Dendritic cell treated with granulocyte-macrophage colony-stimulating factor and Interleukin-4, amounts not matched to agents 40 ng/mL and 50 ng/mL, for 4 days (primary cell): ENCODE results near the gene TTC22.

ENCODE experiments used
- H3K27ac Mint-ChIP-seq: one replicate; pipeline ENCODE4 v1.8.0; 2022; ENCODE audit warnings: mild to moderate bottlenecking, mixed read lengths
- H3K27me3 Mint-ChIP-seq: one replicate; pipeline ENCODE4 v1.8.0; 2022; ENCODE audit warnings: mild to moderate bottlenecking, mixed read lengths
- H3K36me3 Mint-ChIP-seq: one replicate; pipeline ENCODE4 v1.8.0; 2022; ENCODE audit warnings: low read depth, mixed read lengths
- H3K4me1 Mint-ChIP-seq: one replicate; pipeline ENCODE4 v1.8.0; 2022; ENCODE audit warnings: low read depth, mixed read lengths
- H3K4me3 Mint-ChIP-seq: one replicate; pipeline ENCODE4 v1.8.0; 2022; ENCODE audit warnings: mild to moderate bottlenecking, moderate library complexity, mixed read lengths
- H3K9me3 Mint-ChIP-seq: one replicate; pipeline ENCODE4 v1.8.0; 2022; ENCODE audit warnings: mixed read lengths
- intact Hi-C: fragments of 100-400 bp; cut with micrococcal nuclease; formaldehyde crosslinking; loops from one replicate; pipeline ENCODE4 v1.15.0; 2022

TTC22 gene

GRCh38 chr1:54795356-54795665, 5.8 kb downstream of the TTC22 start:
- no peaks in the 10 kb centered on the region for H3K9me3 Mint-ChIP-seq
- H3K4me3 Mint-ChIP-seq = no peak overlapping the region
- peaks cover 17% of the 10 kb centered on the region for H3K27me3 Mint-ChIP-seq
- H3K4me1 Mint-ChIP-seq = peaks cover 13% of the 10 kb centered on the region
- intact Hi-C loops = no loop called here
- no peaks in the 10 kb centered on the region for H3K36me3 Mint-ChIP-seq
- no peak overlapping the region for H3K27ac Mint-ChIP-seq

- intact Hi-C loops = loop anchor here (5.0 kb wide), 1 partner anchor 122 kb away; no protein-coding TSS in a partner anchor
- Mint-ChIP-seq H3K4me3 (no peak overlapping the region), H3K36me3 (no peaks in the 10 kb centered on the region), H3K27me3 (peaks cover 11% of the 10 kb centered on the region), H3K9me3 (no peaks in the 10 kb centered on the region), H3K27ac (no peak overlapping the region), H3K4me1 (peaks cover 13% of the 10 kb centered on the region)
Observed at GRCh38 chr1:54794451-54795355, 6.4 kb downstream of the TTC22 start.

- Mint-ChIP-seq H3K4me1 (peaks cover 6% of the 10 kb centered on the region), H3K36me3 (no peaks in the 10 kb centered on the region), H3K9me3 (no peaks in the 10 kb centered on the region), H3K4me3 (no peak overlapping the region), H3K27me3 (no peaks in the 10 kb centered on the region), H3K27ac (no peak overlapping the region)
- intact Hi-C loops = loop anchor here (5.0 kb wide), 1 partner anchor 120 kb away; no protein-coding TSS in a partner anchor
Observed at GRCh38 chr1:54792686-54793282, 8.3 kb downstream of the TTC22 start.

- Mint-ChIP-seq H3K4me1 (peaks cover 6% of the 10 kb centered on the region), H3K27me3 (no peaks in the 10 kb centered on the region), H3K9me3 (no peaks in the 10 kb centered on the region), H3K27ac (no peak overlapping the region), H3K36me3 (no peaks in the 10 kb centered on the region), H3K4me3 (no peak overlapping the region)
- intact Hi-C loops = loop anchor here (5.0 kb wide), 1 partner anchor 120 kb away; no protein-coding TSS in a partner anchor
Observed at GRCh38 chr1:54791880-54792522, 9.1 kb downstream of the TTC22 start.

- H3K36me3 Mint-ChIP-seq = no peaks in the 10 kb centered on the region
- intact Hi-C loops = no loop called here
- H3K4me1 Mint-ChIP-seq = peaks cover 6% of the 10 kb centered on the region
- H3K27me3 Mint-ChIP-seq = no peaks in the 10 kb centered on the region
- H3K27ac Mint-ChIP-seq = no peak overlapping the region
- no peak overlapping the region for H3K4me3 Mint-ChIP-seq
- no peaks in the 10 kb centered on the region for H3K9me3 Mint-ChIP-seq
Observed at GRCh38 chr1:54788459-54788858, 12.7 kb downstream of the TTC22 start.

- intact Hi-C loops = no loop called here
- no peaks in the 10 kb centered on the region for H3K36me3 Mint-ChIP-seq
- H3K9me3 Mint-ChIP-seq = no peaks in the 10 kb centered on the region
- H3K4me1 Mint-ChIP-seq = peaks cover 6% of the 10 kb centered on the region
- no peak overlapping the region for H3K27ac Mint-ChIP-seq
- no peaks in the 10 kb centered on the region for H3K27me3 Mint-ChIP-seq
- no peak overlapping the region for H3K4me3 Mint-ChIP-seq
Observed at GRCh38 chr1:54787604-54788003, 13.5 kb downstream of the TTC22 start.

- Mint-ChIP-seq H3K4me3 (no peak overlapping the region), H3K36me3 (no peaks in the 10 kb centered on the region), H3K27ac (no peak overlapping the region)
Observed at GRCh38 chr1:54786778-54787177, 14.3 kb downstream of the TTC22 start.

GRCh38 chr1:54784066-54784465, 17.1 kb downstream of the TTC22 start:
- H3K27ac Mint-ChIP-seq = no peak overlapping the region
- H3K27me3 Mint-ChIP-seq = no peaks in the 10 kb centered on the region

More at GRCh38 chr1:54786778-54787177, 14.3 kb downstream of the TTC22 start:
- H3K4me1 Mint-ChIP-seq = peaks cover 6% of the 10 kb centered on the region
- intact Hi-C loops = no loop called here
- no peaks in the 10 kb centered on the region for H3K27me3 Mint-ChIP-seq
- H3K9me3 Mint-ChIP-seq = no peaks in the 10 kb centered on the region

GRCh38 chr1:54782588-54782987, 18.5 kb downstream of the TTC22 start:
- H3K36me3 Mint-ChIP-seq = no peaks in the 10 kb centered on the region
- H3K27ac Mint-ChIP-seq = no peak overlapping the region
- intact Hi-C loops = no loop called here
- no peaks in the 10 kb centered on the region for H3K9me3 Mint-ChIP-seq
- no peak overlapping the region for H3K4me3 Mint-ChIP-seq
- no peaks in the 10 kb centered on the region for H3K27me3 Mint-ChIP-seq
- no peaks in the 10 kb centered on the region for H3K4me1 Mint-ChIP-seq

More at GRCh38 chr1:54784066-54784465, 17.1 kb downstream of the TTC22 start:
- no peaks in the 10 kb centered on the region for H3K4me1 Mint-ChIP-seq
- H3K9me3 Mint-ChIP-seq = no peaks in the 10 kb centered on the region
- intact Hi-C loops = no loop called here
- H3K4me3 Mint-ChIP-seq = no peak overlapping the region
- no peaks in the 10 kb centered on the region for H3K36me3 Mint-ChIP-seq

GRCh38 chr1:54782156-54782555, 19.0 kb downstream of the TTC22 start:
- intact Hi-C loops = no loop called here
- no peak overlapping the region for H3K27ac Mint-ChIP-seq

GRCh38 chr1:54781023-54781723, 19.9 kb downstream of the TTC22 start:
- H3K4me3 Mint-ChIP-seq = no peak overlapping the region

More at GRCh38 chr1:54782156-54782555, 19.0 kb downstream of the TTC22 start:
- Mint-ChIP-seq H3K27me3 (no peaks in the 10 kb centered on the region), H3K4me3 (no peak overlapping the region), H3K4me1 (no peaks in the 10 kb centered on the region), H3K9me3 (no peaks in the 10 kb centered on the region), H3K36me3 (no peaks in the 10 kb centered on the region)

GRCh38 chr1:54777431-54777830, 23.7 kb downstream of the TTC22 start:
- Mint-ChIP-seq H3K4me1 (no peaks in the 10 kb centered on the region), H3K4me3 (no peak overlapping the region), H3K9me3 (no peaks in the 10 kb centered on the region), H3K27me3 (no peaks in the 10 kb centered on the region), H3K27ac (no peak overlapping the region), H3K36me3 (no peaks in the 10 kb centered on the region)
- intact Hi-C loops = no loop called here

More at GRCh38 chr1:54781023-54781723, 19.9 kb downstream of the TTC22 start:
- intact Hi-C loops = no loop called here
- Mint-ChIP-seq H3K9me3 (no peaks in the 10 kb centered on the region), H3K27me3 (no peaks in the 10 kb centered on the region), H3K27ac (no peak overlapping the region), H3K4me1 (no peaks in the 10 kb centered on the region), H3K36me3 (no peaks in the 10 kb centered on the region)

- Mint-ChIP-seq H3K4me1 (no peaks in the 10 kb centered on the region), H3K27ac (no peak overlapping the region), H3K4me3 (no peak overlapping the region), H3K36me3 (no peaks in the 10 kb centered on the region), H3K27me3 (no peaks in the 10 kb centered on the region), H3K9me3 (no peaks in the 10 kb centered on the region)
- intact Hi-C loops = no loop called here
Observed at GRCh38 chr1:54777011-54777410, 24.1 kb downstream of the TTC22 start.
